Bronchial smooth muscle cell (primary cell): ENCODE measurements around the gene SOAT1. TPM values are rescaled to one million over a fixed set of nuclear protein-coding genes. Genes with fewer than 3 reads are reported as not detected.

Experiments used
- total RNA-seq: library from RNA; depleted of rRNA; stranded (reverse); fragments of >200 nt; gene quantifications from 2 replicates; pipeline ENCODE4 v1.2.1, GENCODE V29; 2014

Gene SOAT1
- 26.6 and 27.6 TPM in 2 replicates for total RNA-seq

DNA sequence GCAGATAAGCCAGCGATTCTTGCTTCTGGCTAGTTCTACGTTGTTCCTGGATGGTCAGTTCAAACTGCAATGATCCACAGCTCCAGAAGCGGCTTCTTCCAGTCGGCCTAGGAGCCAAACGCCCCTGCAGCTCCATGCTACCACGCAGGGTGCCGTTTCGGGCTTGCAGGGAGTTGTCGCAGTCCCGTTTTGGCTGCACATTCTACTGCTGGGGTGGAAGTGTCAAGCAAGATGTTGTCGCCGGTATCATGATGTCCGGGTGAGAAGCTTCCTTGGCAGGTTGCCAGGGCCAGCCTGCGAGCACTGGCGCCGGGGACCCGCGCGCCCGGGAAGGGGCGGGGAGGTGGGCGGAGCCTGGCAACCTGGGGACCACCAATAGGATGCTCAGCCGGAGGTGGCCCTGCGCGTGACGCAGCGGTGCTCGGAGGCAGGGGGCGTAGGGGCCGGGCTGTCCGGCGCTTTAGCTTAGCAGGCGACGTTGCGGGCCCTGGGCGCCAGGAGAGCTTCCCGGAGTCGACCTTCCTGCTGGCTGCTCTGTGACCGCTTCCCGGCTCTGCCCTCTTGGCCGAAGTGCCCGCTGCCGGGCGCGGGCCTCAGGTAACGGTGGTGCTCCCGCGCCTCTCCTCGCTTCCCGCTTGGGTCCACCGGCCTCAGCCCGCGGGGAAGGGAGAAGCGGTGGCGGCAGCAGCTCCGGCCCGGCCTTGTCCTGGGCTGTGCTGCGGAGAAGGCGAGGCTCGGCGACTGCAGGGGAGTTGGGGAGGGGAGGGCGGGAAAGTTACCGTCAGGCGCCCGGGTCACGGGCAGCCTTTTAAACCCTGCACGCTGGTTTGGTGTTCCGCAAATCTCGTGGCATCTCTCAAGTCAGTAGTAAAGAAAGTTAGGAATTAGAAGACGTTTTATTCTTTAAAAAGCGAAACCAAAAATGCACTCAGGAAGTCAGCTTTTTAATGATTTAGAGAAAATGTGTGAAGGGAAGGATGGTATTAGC is at the start of gene SOAT1:
SOAT1 (plus strand) TSS at position 458 of the 988 bp plus-strand sequence. CDS start 8,888 bp downstream, outside the sequence.

DNA sequence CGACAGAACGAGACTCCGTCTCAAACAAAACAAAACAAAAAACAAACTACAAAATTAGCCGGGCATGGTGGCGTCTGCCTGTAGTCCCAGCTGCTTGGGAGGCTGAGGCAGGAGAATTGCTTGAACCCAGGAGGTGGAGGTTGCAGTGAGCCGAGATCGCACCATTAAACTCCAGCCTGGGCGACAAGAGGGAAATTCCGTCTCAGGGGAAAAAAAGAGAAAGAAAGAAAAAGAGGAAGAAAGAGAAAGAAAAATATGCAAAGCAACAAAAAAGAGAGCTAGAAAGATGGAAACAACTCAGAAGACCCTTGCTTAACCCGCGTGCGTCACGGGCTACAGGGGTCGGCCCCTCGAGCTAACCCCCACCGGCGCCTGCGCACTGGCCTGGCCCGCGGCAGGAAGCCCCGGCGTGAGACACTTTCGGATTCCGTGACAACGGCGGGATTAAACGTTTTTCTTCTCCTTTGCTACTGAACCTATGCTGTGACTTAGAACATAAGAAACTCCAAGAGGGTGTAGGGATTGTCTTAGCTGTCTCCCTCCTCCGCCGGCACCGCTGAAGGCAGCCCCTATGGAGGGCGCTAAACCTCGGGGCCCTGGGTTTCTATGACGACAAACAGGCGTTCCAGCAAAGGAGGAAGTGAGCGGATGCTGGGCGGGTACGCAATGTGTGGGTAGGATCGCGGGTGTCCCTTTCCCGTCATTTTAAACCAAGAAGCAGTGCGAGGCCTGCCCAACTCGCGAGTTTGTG is 71.9 kb downstream of the SOAT1 start, which contains the start of gene AXDND1:
AXDND1 (plus strand) TSS at position 630 of the 751 bp plus-strand sequence. CDS start 539 bp downstream, outside the sequence.

Other genes with a start within 250 kb of the SOAT1 start
- gene TOR3A, start 211.7 kb upstream of the SOAT1 start, total RNA-seq, result 28.1 and 34.0 TPM in 2 replicates
- 14.9 and 24.6 TPM in 2 replicates for gene ABL2, start 64.1 kb upstream of the SOAT1 start, total RNA-seq
- 0.43 and 0.79 TPM in 2 replicates for gene AXDND1, start 72.2 kb downstream of the SOAT1 start, total RNA-seq